Islet of Langerhans (tissue), 1 donor: ENCODE results near the gene BCAT1.
"Not testable (repeated sequence)": the region's sequence is repeated elsewhere in the genome, so short reads cannot be mapped to it uniquely, and the experiment has no call there.

ENCODE experiments used
- FAIRE-seq: peaks from one replicate; lab custom pipeline; 2011; peaks lifted over from hg19 to GRCh38; lab: Jason Lieb, UNC

BCAT1 gene

DNA sequence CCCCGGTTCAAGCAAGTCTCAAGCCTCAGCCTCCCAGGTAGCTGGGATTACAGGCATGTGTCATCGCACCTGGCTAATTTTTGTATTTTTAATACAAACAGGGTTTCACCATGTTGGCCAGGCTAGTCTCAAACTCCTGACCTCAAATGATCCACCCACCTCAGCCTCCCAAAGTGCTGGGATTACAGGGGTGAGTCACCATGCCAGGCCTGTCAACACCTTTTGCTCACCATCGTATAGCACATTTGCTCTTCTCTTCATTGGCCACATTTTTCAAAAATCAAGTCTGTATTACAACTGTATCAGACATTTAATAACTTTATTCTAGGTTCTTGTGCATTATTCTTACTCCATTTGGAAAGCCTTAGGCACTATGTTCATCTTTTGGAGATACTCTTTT, 50.3 kb downstream of the BCAT1 start:
- FAIRE-seq, result no peak

DNA sequence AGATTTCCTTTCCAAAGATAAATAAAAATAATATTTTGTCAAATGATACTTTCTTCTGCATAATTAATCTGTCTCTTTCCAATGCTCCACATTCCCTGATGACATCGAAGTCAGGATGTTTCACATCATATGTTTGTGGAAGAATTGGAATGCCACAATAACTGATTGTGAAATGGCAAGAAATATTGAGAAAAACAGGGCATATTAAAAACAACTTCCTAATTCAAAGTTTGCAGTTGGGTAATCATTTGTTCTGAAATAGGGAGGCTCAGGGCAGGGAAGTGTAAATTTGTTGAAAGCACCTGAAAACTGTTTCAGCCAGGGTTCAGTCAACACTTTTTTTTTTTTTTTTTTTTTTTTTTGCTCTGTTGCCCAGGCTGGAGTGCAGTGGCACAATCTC, 50.7 kb downstream of the BCAT1 start:
- no peak for FAIRE-seq

DNA sequence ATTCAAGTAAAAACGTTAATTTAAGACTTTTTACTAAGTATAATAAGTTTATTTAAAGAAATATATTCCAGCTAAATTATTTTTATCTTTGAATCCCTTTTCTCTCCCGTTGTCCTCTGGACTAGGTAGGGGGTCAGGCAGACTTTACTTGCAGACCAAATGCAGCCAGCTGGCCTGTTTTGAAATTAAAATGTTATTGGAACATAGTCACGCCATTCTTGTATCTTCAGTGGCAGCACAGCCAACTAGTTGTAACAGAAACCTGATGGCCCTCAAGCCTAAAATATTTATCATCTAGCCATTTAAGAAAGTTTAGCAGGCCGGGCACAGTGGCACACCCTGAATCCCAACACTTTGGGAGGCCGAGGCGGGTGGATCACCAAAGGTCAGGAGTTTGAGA, 52.7 kb downstream of the BCAT1 start:
- FAIRE-seq, result no peak

DNA sequence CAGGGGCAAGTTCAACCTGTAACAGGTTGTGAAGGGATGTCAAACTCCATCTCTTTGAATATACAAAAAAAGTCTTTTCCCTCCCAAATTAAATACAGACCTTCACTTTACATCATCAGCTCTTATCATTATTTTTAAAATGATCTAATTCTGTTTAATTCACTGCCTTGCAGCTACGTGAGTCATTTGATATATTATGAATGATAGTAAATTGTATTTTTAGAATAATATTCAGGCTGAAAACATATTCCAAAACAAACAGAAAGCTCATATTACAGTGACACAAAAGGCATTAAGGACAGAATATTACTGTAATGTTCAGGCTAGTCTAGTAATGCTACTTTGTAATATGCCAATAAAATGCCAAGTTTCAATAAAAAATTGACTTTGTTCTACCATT, 53.3 kb downstream of the BCAT1 start:
- no peak for FAIRE-seq

DNA sequence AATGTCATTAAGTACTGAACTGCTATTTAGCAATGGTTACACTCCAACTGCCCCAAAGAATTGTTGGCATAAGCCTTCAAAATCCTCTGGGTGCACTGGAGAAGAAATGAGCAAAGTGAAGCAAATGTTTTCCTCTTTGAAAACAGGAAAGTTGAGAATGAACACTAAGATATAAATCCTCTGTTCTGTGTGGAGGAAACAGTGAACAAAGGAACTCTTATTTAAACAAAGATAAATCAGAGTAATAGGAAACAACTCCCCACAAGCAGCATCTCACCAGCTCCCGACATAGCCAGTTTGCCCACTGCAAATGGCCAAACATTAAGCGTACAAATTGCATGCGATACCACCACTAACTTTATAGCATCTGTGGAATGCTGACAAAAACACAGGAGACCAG, 54.0 kb downstream of the BCAT1 start:
- no peak for FAIRE-seq

DNA sequence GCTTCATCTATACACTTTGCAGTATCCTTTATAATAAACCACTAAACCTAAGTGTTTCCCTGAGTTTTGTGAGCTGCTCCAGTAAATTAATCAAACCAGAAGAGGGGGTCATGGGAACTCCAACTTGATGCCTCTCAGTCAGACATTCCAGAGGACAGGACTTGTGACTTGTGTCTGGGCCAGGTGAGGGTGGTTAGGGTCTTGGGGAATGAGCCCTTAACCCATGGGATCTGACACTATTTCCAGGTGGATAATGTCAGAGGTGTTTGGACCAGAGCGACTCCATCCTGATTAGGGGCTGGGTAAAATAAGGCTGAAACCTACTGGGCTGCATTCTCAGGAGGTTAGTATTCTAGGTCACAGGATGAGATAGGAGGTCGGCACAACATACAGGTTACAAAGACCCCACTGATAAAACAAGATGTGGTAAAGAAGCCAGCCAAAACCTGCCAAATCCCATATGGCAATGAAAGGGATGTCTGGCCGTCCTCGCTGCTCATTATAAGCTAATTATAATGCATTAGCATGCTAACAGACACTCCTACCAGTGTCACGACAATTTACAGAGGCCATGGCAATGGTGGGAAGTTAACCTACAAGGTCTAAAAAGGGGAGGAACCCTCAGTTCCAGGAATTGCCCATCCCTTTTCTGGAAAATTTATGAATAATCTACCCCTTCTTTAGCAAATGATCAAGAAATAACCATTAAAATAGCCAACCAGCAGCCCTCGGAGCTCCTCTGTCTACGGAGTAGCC, 58.7 kb downstream of the BCAT1 start:
- FAIRE-seq, result no peak

DNA sequence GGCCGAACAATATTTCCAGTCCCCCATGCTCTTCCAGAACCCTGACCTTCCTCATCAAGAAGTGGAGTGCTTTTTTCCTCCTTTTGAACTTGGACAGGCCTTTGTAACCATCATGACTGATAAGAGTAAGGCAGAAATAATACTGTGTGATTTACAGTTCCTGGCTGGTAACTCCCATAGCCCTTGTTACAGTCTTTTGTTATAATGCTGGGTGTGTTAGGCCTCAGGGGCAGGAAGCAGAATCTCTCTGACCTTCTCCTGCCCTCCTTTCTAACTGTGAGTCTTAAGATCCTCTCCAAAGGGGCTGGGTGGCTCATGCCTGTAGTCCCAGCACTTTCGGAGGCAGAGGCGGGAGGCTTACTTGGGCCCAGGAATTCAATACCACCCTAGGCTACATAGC, 59.5 kb downstream of the BCAT1 start:
- no peak for FAIRE-seq

DNA sequence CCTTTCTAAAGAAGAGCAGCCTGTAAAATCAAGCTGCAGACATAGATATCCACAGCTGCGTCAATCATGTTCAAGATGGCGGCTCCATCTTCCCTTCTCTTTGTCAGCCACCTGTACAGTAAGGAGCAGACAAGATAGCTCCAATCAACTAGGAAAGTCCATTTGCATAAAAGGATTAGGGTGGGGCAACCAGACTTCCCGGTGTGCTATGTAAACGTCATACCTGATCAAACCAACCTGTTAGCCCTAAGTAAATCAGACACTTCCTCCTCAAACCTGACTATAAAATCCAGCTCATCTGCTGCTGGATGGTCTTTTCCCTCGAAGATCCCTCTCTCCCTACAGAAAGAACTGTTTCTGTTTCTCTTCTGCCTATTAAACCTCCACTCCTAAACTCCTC, 60.1 kb downstream of the BCAT1 start:
- FAIRE-seq, result no peak

DNA sequence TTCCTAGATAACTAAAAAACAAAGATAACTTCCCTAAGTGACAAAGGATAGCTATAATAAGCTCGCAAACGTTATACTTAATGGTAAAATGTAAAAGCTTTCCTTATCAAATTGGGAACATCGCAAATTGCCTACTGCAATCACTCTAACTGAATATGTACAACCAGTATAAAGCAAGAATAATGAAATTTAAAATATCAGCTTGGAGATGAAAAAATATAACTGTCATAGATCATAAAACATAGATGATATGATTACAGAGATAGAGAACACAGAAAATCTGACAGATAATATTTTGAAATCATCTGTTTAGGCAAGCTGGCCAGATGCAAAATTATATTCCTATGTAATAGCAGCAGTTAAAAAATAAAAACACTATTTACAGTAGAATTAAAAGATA, 64.0 kb downstream of the BCAT1 start:
- no peak for FAIRE-seq

DNA sequence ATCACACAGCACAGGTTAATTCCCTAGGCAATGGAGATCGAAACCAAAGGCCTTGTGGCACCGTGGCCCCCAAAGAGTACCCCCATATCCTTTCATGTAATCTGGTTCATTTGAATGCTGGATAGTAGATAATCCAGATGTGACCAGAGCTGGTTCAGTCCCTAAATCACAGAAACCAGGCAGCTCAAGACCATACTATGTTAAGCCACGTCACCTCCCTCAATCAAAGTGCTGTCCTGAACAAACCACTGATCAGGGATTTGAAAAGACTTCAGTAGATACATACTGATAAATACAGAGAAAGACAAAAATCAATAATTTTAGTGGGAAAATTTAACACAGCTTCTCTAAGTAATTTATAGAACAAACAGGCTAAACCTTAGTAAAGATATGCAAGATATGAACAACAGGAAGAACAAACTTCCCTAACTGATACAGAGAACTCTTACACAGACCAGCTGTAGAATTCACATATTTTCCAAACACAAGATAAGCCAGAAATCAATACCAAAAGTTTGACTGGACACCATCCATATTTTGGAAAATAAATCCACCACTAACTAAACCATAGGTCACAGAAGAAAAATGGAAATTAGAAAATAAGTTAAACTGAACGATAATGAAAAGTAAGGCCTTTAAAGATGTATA, 67.1 kb downstream of the BCAT1 start:
- FAIRE-seq, result no peak

DNA sequence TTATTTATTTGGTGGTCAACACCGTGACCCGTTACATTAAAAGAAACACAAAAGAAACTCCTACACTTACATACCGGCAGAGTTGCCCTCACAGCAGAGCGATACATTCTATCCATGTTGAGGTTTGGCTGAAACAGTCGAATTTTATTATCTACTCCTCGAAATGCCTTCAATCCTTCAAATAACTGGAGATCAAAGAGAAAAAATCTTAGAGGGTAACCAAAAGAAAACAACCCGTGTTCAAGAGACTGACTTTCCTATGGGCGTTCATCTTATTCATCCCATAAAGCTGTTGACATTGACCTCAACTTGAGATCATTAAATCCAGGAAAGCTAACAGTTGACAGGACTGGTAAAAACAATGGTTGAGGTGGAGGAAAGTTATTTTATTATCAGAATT, 67.7 kb downstream of the BCAT1 start:
- FAIRE-seq, result no peak

DNA sequence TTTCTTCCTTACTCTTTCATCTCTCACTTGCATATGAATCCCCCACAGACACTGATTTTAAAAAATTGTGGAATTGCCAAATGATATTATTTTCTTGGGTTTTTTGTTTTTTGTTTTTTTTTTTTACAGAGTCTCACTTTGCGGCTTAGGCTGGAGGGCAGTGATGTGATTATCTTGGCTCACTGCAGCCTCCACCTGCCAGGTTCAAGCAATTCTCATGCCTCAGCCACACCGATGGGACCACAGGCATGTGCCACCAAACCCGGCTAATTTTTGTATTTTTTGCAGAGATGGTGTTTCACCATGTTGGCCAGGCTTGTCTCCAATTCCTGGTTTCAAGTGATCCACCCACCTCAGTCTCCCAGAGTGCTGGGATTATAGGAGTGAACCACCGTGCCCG, 68.2 kb downstream of the BCAT1 start:
- FAIRE-seq, result no peak

DNA sequence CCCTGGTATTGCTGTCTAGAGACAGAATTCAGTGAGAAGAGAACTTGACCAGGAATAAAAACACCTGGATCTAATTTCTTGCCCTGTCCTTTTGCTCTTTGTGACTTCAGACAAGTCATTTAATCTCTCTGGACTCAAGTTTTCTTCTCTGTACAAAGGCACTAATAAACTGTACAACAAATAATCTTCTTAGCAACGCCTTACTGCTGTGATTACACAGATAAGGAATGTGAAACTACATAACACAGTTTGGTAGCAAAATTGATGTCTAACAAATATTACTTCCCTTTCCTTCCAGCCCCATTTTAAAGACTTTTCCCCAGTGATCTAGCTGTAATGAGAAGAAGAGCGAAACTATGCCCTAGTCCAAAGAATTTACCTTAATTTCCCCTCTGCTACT, 69.3 kb downstream of the BCAT1 start:
- no peak for FAIRE-seq

DNA sequence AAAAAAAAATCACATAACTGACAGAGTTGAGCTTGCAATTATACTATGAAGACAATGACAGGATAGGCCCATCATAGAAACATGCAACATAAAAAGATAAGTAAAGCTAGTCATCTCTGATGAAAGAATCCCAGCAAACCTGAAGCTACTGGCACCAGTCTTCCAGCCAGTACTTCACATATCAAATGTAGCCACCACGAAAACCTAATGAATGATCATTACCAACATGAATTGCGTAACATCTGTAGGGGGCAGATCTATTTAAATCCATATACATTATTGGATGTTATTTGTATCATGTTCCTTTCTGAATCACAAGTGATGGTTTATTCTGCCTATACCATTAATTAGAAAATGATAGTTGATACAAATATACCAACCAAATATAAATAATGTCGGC, 73.9 kb downstream of the BCAT1 start:
- no peak for FAIRE-seq

DNA sequence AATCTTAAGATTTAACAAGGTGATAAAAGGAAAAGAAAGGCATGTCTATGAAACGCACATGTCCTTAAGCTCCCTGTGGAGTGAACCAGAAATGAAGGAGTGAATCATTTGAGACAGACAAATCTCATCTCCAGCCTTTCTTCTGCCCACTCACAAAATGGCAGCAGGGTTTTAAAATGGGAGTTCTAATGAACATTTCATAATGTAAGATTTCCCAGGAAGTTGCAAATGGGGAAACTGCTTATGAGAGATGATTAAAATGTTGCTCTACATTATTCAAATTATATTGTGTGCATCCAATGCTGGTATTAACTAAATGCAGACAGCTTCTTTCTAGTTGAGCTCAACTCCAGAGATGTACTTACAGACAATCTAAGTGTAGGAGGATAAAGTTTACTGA, 76.7 kb downstream of the BCAT1 start:
- FAIRE-seq, result no peak

DNA sequence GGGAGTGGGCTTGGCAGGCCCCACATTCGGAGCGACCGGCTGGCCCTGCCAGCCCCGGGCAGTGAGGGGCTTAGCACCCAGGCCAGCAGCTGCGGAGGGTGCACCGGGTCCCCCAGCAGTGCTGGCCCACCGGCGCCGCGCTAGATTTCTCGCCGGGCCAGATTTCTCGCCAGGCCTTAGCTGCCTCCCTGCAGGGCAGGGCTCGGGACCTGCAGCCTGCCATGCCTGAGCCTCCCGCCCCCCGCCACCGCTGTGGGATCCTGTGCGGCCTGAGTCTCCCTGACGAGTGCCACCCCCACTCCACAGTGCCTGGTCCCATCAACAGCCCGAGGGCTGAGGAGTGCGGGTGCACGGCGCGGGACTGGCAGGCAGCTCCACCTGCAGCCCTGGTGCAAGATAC, 82.8 kb downstream of the BCAT1 start:
- not testable (repeated sequence) for FAIRE-seq

DNA sequence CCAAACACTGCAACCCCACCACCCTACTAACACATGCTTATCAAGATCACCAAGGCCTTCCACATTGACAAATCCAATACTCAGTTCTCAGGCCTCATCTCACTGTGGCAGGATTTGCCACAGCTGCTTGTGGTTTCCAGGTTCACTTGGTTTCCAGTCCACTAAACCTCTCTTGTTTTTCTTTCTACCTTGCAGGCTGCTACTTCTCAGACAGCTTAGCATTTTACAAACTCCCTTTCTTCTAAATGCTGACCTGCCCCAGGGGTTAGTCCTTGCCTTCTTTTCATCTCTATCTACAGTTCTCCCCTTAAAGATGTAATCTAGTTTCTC, 84.1 kb downstream of the BCAT1 start:
- no peak for FAIRE-seq

DNA sequence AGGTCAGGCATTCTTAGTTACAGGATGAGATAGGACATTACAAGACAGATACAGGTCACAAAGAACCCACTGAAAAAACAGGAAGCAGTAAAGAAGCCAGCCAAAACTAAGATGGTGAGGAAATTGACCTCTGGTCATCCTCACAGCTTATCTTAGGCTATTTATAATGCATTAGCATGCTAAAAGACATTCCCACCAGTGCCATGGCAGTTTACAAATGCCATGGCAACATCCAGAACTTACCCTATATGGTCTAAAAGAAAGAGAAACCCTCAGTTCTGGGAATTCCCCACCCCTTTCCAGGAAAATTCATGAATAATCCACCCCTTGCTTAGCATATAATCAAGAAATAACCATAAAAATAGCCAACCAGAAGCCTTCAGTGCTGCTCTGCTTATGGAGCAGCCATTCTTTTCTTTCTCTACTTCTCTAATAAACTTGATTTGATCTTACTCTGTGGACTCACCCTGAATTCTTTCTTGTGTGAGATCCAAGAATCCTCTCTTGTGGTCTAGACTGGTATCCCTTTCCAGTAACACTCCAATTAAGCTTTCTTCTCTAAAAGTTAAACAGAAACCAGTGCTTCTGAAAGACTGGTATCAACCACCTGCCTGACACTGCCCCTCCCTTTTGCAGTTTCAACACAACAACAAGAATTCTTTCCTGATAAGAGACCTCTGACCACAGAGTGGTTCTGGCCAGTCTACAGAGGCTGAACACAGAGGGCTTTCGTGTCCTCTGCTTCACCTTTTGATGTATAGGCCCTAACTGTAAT, 86.9 kb downstream of the BCAT1 start:
- FAIRE-seq, result no peak

DNA sequence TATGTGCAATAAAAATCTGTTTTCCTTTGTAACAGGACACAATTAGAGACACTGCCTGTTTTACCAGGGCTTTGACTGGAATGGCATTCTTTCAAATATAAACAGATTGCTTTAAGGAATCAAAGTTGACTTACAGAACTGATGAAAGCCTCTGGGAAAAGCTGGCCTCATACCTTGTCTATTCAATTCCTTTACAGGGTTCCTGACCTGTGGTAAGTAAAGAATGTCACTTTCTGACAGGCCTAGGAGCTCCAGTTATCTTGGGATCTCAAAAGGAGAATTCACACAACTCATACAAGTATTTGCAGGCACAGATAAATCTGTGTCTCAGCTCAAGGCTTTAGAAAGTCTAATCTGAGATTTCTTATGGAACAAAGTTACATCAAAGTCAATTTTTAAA, 88.4 kb downstream of the BCAT1 start:
- no peak for FAIRE-seq

DNA sequence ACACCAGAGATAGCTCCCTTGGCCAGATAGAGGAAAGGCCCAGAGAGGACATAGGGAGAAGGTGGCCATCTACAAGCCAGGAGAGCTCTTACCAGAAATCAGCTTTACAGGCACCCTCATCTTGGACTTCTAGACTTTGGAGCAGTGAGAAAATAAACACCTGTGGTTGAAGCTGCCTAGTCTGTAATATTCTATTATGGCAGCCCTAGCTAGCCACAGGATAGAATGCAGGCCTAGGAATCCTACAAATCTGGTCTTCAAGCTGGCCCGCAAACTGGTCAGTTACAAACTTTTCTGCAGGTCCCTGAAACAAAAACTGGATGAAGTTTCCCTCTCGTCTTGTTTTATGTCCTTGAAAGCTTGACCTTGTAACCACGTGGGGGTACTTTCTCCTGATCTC, 92.4 kb downstream of the BCAT1 start:
- no peak for FAIRE-seq

DNA sequence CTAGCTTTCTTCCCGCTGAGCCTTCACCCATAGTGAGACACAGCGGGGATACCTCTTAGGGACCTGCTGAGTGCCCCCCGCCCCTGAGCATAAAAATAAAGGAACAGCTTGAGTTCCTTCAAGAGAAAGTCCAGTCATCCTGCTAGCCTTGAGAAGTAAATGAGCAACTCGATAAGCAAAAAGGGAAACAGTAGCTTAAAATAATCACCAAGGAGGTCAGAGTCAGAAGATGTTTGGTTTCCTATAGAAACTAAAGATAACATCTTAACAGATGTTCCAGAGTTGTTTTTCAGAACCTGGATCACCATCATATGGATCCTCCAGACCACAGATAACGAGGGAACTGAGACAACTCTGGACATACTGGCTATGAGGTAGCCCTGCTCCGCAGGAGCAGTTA, 94.0 kb downstream of the BCAT1 start:
- no peak for FAIRE-seq

DNA sequence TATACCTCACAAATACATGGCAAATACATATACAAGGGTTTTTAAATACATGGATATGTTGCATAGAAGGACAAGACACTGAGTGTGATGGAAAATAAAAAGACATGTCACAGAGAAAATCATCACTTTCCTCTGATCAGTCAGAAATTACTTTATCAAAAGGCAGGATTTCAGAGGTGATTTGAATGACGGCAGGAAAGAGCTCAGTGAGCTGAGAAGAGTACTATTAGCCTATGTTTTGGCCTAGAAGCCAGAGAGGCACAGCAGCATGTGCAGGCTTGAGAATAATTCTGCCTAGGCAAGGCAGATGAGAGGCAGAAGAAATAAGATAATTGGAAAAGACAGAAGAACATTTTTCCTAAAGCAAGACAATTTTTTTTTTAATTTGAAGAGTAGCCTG, 94.9 kb downstream of the BCAT1 start:
- no peak for FAIRE-seq

DNA sequence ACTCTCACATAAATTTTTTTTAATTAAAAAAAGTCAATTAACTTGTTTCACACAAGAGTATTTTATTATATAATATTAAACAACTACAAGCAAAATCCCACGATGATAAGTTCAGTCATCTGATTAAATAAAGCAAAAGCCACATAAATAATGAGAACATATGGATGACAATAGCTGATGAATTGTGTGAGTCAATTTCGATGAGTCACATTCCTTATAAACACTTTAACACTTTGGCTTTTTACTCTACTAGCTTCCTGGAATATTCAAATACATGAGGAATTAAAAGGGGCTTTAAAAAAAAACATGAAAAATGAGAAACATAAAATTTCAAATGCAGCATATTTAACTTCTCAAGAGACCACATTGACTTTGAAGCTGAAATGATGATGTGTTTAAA, 95.3 kb downstream of the BCAT1 start:
- no peak for FAIRE-seq

DNA sequence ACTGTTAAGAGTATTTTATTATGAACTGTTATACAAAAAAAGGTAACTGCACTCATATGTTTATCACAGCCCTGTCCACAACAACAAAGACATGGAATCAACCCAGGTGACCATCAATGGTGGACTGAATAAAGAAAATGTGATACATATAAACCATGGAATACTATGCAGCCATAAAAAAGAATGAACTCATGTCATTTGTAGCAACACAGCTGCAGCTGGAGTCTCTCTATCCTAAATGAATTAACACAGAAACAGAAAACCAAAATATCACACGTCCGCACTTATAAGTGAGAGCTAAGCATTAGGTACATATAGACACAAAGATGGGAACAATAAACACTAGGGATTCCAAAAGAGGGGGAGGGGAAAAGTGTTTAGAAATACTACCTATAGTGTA, 95.8 kb downstream of the BCAT1 start:
- no peak for FAIRE-seq
